HepG2 (cell line): ENCODE measurements around the gene GTF2F2. TPM values are rescaled to one million over a fixed set of nuclear protein-coding genes. Genes with fewer than 3 reads are reported as not detected.

ENCODE experiments used
- ATAC-seq: fragments of 200-7000 bp; cut with Tn5 transposase; 3 replicates; pipeline ENCODE4 v1.9.1; 2020; ENCODE audit warnings: mild to moderate bottlenecking, moderate library complexity
- BruUV-seq: library from RNA; stranded (reverse); fragments of 400-500 nt; replicated peaks from 2 replicates; lab custom pipeline; 2021; lab: Mats Ljungman, UMichigan
- CTCF ChIA-PET: fragments of 300-600 bp; formaldehyde crosslinking; extraction: SDS; loops from one replicate; lab custom pipeline; 2021; ENCODE audit warnings: low total read pairs, inconsistent platforms, low intra/inter-chr PET ratio; lab: Yijun Ruan, JAX
- POLR2A ChIA-PET: fragments of 350-600 bp; sonication (Branson Sonifier 250); formaldehyde crosslinking; loops from one replicate; lab custom pipeline; 2020; ENCODE audit warnings: antibody characterized with exemption, inconsistent platforms; lab: Yijun Ruan, JAX
- DNase-seq: peaks from one replicate; pipeline ENCODE4 v3.0.0-alpha.2; 2015; ENCODE audit warnings: low spot score
- FAIRE-seq: peaks from 3 replicates; lab custom pipeline; 2011; peaks lifted over from hg19 to GRCh38; lab: Jason Lieb, UNC
- H2AFZ ChIP-seq: one replicate; pipeline ENCODE4 v1.6.1; 2011; ENCODE audit warnings: low read length, inconsistent platforms
- H3K27ac ChIP-seq: fragments of 300-600 bp; 3 replicates; pipeline ENCODE4 v1.8.0; 2011; ENCODE audit warnings: mixed run types, mild to moderate bottlenecking, mixed read lengths, low read length, inconsistent platforms; ENCODE audit not compliant: insufficient read depth; ENCODE audit errors: extremely low read length
- H3K27me3 ChIP-seq, 2 experiments: fragments of 200-600 bp in 1 of 2; 2 replicates in 1 of 2; 3 replicates in 1 of 2; pipeline versions ENCODE4 v1.6.0 to v1.8.0; 2011; ENCODE audit warnings: low read length in 2 of 2, mild to moderate bottlenecking in 2 of 2, moderate library complexity in 2 of 2, inconsistent platforms in 1 of 2; ENCODE audit not compliant: insufficient read depth in 2 of 2, control insufficient read depth in 1 of 2
- H3K36me3 ChIP-seq, 2 experiments: fragments of 200-600 bp in 1 of 2; replicated peaks in 1 of 2; 2 replicates in 1 of 2; 3 replicates in 1 of 2; pipeline versions ENCODE4 v1.5.1 to v1.8.0; 2011; ENCODE audit warnings: low read length in 2 of 2, inconsistent platforms in 1 of 2; ENCODE audit not compliant: insufficient read depth in 2 of 2, control insufficient read depth in 1 of 2
- H3K4me1 ChIP-seq: 2 replicates; pipeline ENCODE4 v1.5.1; 2012; ENCODE audit warnings: low read length, inconsistent platforms; ENCODE audit not compliant: insufficient read depth
- H3K4me2 ChIP-seq: 2 replicates; pipeline ENCODE4 v1.6.0; 2011; ENCODE audit warnings: low read depth, low read length, inconsistent platforms
- H3K4me3 ChIP-seq, 3 experiments: fragments of 200-600 bp in 1 of 3; sonication (generic), shearing (Covaris generic) in 1 of 3; replicated peaks in 1 of 3; 2 replicates each; pipeline ENCODE4 v1.5.1; 2011 to 2016; ENCODE audit warnings: low read length in 3 of 3, inconsistent platforms in 2 of 3, low read depth in 2 of 3, mild to moderate bottlenecking in 2 of 3, control low read depth in 1 of 3, mixed read lengths in 1 of 3; ENCODE audit not compliant: insufficient read depth in 1 of 3
- H3K79me2 ChIP-seq: one replicate; pipeline ENCODE4 v1.6.1; 2011; ENCODE audit warnings: low read length, inconsistent platforms; ENCODE audit not compliant: insufficient read depth
- H3K9ac ChIP-seq: 2 replicates; pipeline ENCODE4 v1.6.0; 2011; ENCODE audit warnings: mild to moderate bottlenecking, low read depth, low read length, inconsistent platforms; ENCODE audit not compliant: insufficient read depth
- H3K9me3 ChIP-seq: 2 replicates; pipeline ENCODE4 v1.5.1; 2012; ENCODE audit warnings: mild to moderate bottlenecking, low read length
- H4K20me1 ChIP-seq: 2 replicates; pipeline ENCODE4 v1.6.0; 2011; ENCODE audit warnings: inconsistent platforms, mild to moderate bottlenecking, low read length, moderate library complexity; ENCODE audit not compliant: insufficient read depth
- CBX1 ChIP-seq: IDR thresholded peaks from one replicate; pipeline ENCODE4 v1.6.1; 2016; ENCODE audit warnings: antibody characterized with exemption, low read depth
- EEA1 ChIP-seq: sonication (generic); formaldehyde crosslinking; IDR thresholded peaks from 2 replicates; pipeline ENCODE4 v1.5.1; 2020; ENCODE audit warnings: mild to moderate bottlenecking, missing genetic modification reagents, borderline replicate concordance
- FOXA1 ChIP-seq, 2 experiments: fragments of 450-650 bp in 1 of 2; sonication (generic) in 1 of 2; formaldehyde crosslinking in 1 of 2; IDR thresholded peaks; 2 replicates each; pipeline versions ENCODE4 v1.4.0 to v1.6.1; 2016 to 2020; ENCODE audit warnings: missing genetic modification reagents in 1 of 2
- GFI1 ChIP-seq: sonication (generic); formaldehyde crosslinking; IDR thresholded peaks from 2 replicates; pipeline ENCODE4 v1.5.0; 2020; ENCODE audit warnings: missing genetic modification reagents, mild to moderate bottlenecking, borderline replicate concordance
- KDM3A ChIP-seq: IDR thresholded peaks from 2 replicates; pipeline ENCODE4 v1.6.1; 2018; ENCODE audit warnings: low read depth, missing compliant biosample characterization
- MAFG ChIP-seq: sonication (generic); formaldehyde crosslinking; IDR thresholded peaks from 2 replicates; pipeline ENCODE4 v1.5.1; 2020; ENCODE audit warnings: mild to moderate bottlenecking, missing genetic modification reagents
- MYNN ChIP-seq: sonication (generic); formaldehyde crosslinking; IDR thresholded peaks from 2 replicates; pipeline ENCODE4 v1.4.0; 2020; ENCODE audit warnings: mild to moderate bottlenecking, low read depth, missing genetic modification reagents
- REL ChIP-seq: sonication (generic); formaldehyde crosslinking; conservative IDR thresholded peaks from 2 replicates; pipeline ENCODE4 v1.8.0; 2022; ENCODE audit warnings: mild to moderate bottlenecking, missing genetic modification reagents, moderate library complexity
- SETDB1 ChIP-seq: sonication (generic); formaldehyde crosslinking; IDR thresholded peaks from 2 replicates; pipeline ENCODE4 v1.5.1; 2020; ENCODE audit warnings: missing genetic modification reagents, mild to moderate bottlenecking, borderline replicate concordance
- TBX3 ChIP-seq: fragments of 450-650 bp; IDR thresholded peaks from 2 replicates; pipeline ENCODE4 v1.6.1; 2017; ENCODE audit warnings: antibody characterized with exemption, mild to moderate bottlenecking, inconsistent platforms, borderline replicate concordance
- ZNF318 ChIP-seq: sonication (generic); formaldehyde crosslinking; IDR thresholded peaks from 2 replicates; pipeline ENCODE4 v1.4.0; 2020; ENCODE audit warnings: mild to moderate bottlenecking, missing genetic modification reagents
- ZNF563 ChIP-seq: sonication (generic); formaldehyde crosslinking; IDR thresholded peaks from 2 replicates; pipeline ENCODE4 v1.8.0; 2022; ENCODE audit warnings: mild to moderate bottlenecking, moderate library complexity, missing genetic modification reagents
- ZNF839 ChIP-seq: sonication (generic); formaldehyde crosslinking; IDR thresholded peaks from 2 replicates; pipeline ENCODE4 v1.4.0; 2020; ENCODE audit warnings: missing genetic modification reagents, mild to moderate bottlenecking, borderline replicate concordance
- WGBS: methylation state at CpG from one replicate; pipeline ENCODE4 v1.1.6; 2017; ENCODE audit warnings: low lambda C conversion rate; 5-methylcytosine and 5-hydroxymethylcytosine counted together
- in situ Hi-C: cut with HindIII; loops from 2 replicates; pipeline ENCODE4 v1.10.0; 2017; ENCODE audit warnings: low pct_unique_long_range_greater_than_20kb; ENCODE audit not compliant: extremely low pct_ligation_motif_present
- intact Hi-C: fragments of 100-400 bp; cut with micrococcal nuclease; formaldehyde crosslinking; loops from one replicate; pipeline ENCODE4 v1.10.0; 2022; ENCODE audit not compliant: unreplicated experiment
- polyA plus RNA-seq, 8 experiments: library from polyadenylated mRNA; depleted of rRNA in 3 of 8; stranded (reverse) in 7 of 8; unstranded in 1 of 8; fragments of >200 nt; fragmentation: Illumina TruSeq in 4 of 8; extraction: Trizol in 4 of 8; gene quantifications; 2 replicates each; pipeline versions ENCODE4 v1.2.1 to v1.2.3, GENCODE V29; 2011 to 2016; ENCODE audit warnings: low read depth in 4 of 8, missing spikeins in 1 of 8, mixed read lengths in 1 of 8; ENCODE audit not compliant: insufficient read depth in 1 of 8
- total RNA-seq, 5 experiments: library from RNA; depleted of rRNA; stranded (reverse); fragments of >200 nt; fragmentation: Illumina TruSeq; extraction: Trizol; gene quantifications; 2 replicates each; pipeline ENCODE4 v1.2.3, GENCODE V29; 2016; ENCODE audit warnings: low read depth in 1 of 5

Gene GTF2F2
- total and polyA plus RNA-seq, 2 of the 13 experiments (the other 11 are each of a cell fraction or from before 2014, with no cell fraction given), result 10.6 to 32.8 TPM

DNA sequence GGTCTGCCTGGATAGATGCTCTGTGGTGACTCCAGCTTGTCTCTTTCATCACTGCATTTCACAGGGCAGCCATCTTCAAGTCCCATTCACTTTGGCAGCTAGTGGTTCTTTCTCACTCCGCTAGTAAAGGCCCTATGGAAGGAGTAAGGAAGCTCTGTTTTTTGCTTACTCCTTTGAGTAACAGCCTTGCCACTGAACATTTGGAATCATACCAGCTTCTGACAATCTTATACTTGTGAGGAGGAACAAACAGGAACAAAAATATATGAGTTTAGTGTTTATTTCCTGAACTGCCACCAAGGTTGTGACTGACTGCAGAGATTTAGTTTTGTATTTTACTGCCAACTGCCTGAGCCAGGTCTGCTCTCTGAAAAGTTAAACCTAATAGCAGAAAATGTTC lies 41.9 kb downstream of the GTF2F2 start:
- Histone ChIP-seq H3K9ac (no peak overlapping the region), H3K36me3 (peaks cover 1 to 2% of the 10 kb centered on the region in 2 experiments; a peak in 4 of 5 replicates), H3K4me3 (no peak overlapping the region), H3K79me2 (no peaks in the 10 kb centered on the region), H3K9me3 (no peaks in the 10 kb centered on the region), H3K4me2 (no peak overlapping the region), H4K20me1 (no peaks in the 10 kb centered on the region; the same call in 1 of the 2 replicates), H2AFZ (no peak overlapping the region), H3K27ac (no peak overlapping the region), H3K27me3 (no peaks in the 10 kb centered on the region), H3K4me1 (no peaks in the 10 kb centered on the region)
- in situ Hi-C loops (no loop called here), intact Hi-C loops (no loop called here)
- WGBS, result 90% methylated on average over 1 of the region's 1 CpG
- BruUV-seq, result no TSS peak
- no peak for TF ChIP-seq TBX3
- no peak for TF ChIP-seq EEA1 (CRISPR knock-in tag)
- no peak for TF ChIP-seq MAFG (CRISPR knock-in tag)
- no peak for TF ChIP-seq SETDB1 (CRISPR knock-in tag)
- TF ChIP-seq ZNF318 (CRISPR knock-in tag), result no peak
- TF ChIP-seq ZNF839, result no peak
- no peak for TF ChIP-seq CBX1
- no peak for TF ChIP-seq KDM3A (CRISPR knock-in tag)
- no peak for TF ChIP-seq MYNN (CRISPR knock-in tag)
- no peak for TF ChIP-seq FOXA1 (IDR thresholded peaks at IDR 0.05)
- TF ChIP-seq FOXA1 (CRISPR knock-in tag; IDR thresholded peaks at IDR 0.05), result no peak
- no peak for TF ChIP-seq ZNF563
- TF ChIP-seq GFI1, result no peak
- TF ChIP-seq REL (CRISPR knock-in tag), result no peak
- DNase-seq, result no peak
- ChIA-PET CTCF (no interaction called here), POLR2A (no interaction called here)
- FAIRE-seq, result no peak
- no peak for ATAC-seq
